Sigmoid colon (tissue), 7 donors: ENCODE data around the gene TPCN2. TPM values are rescaled to one million over a fixed set of nuclear protein-coding genes. Genes with fewer than 3 reads are reported as not detected.

Source experiments
- DNase-seq: peaks from one replicate; pipeline ENCODE4 v3.0.0-alpha.2; 2019
- H3K27ac ChIP-seq, 4 donors: fragments of 200-600 bp; sonication (generic); one replicate each; pipeline ENCODE4 v1.5.1; 2016 to 2019; ENCODE audit warnings: mild to moderate bottlenecking in 1 of 4
- H3K27me3 ChIP-seq, 3 donors: fragments of 200-600 bp; sonication (generic); one replicate each; pipeline ENCODE4 v1.5.1; 2019; ENCODE audit warnings: mild to moderate bottlenecking in 1 of 3
- H3K36me3 ChIP-seq, 4 donors: fragments of 200-600 bp; sonication (generic); one replicate each; pipeline ENCODE4 v1.5.1; 2016 to 2019
- H3K4me1 ChIP-seq, 4 donors: fragments of 200-600 bp; sonication (generic); one replicate each; pipeline ENCODE4 v1.5.1; 2017 to 2019
- H3K4me3 ChIP-seq, 4 donors: fragments of 200-600 bp; sonication (generic); one replicate each; pipeline ENCODE4 v1.5.1; 2017 to 2019; ENCODE audit warnings: mild to moderate bottlenecking in 2 of 4, moderate library complexity in 1 of 4
- H3K9me3 ChIP-seq, 4 donors: fragments of 200-600 bp in 3 of 4; sonication (generic) in 3 of 4; one replicate each; pipeline versions ENCODE4 v1.5.1 to v1.6.1; 2013 to 2019
- EP300 ChIP-seq, 4 donors: sonication (generic); formaldehyde crosslinking; IDR thresholded peaks; one replicate each; pipeline ENCODE4 v1.6.1; 2017; ENCODE audit warnings: antibody characterized with exemption in 4 of 4
- POLR2A ChIP-seq, 2 donors: fragments of 450-650 bp; IDR thresholded peaks; one replicate each; pipeline ENCODE4 v1.6.1; 2016; ENCODE audit warnings: antibody characterized with exemption in 2 of 2, mild to moderate bottlenecking in 2 of 2, moderate library complexity in 2 of 2
- POLR2AphosphoS5 ChIP-seq, 4 donors: sonication (generic); formaldehyde crosslinking; IDR thresholded peaks; one replicate each; pipeline ENCODE4 v1.6.1; 2017; ENCODE audit warnings: antibody characterized with exemption in 4 of 4
- WGBS, 2 donors: extraction: QIAGEN DNeasy Blood & Tissue Kit; methylation state at CpG; one replicate each; pipeline ENCODE4 v1.1.7; 2013; 5-methylcytosine and 5-hydroxymethylcytosine counted together
- intact Hi-C: fragments of 100-400 bp; cut with DNase I; formaldehyde crosslinking; loops from one replicate; pipeline ENCODE4 v1.15.1; 2023
- polyA plus RNA-seq, 3 donors: library from polyadenylated mRNA; stranded (reverse); fragments of 200-250 nt; gene quantifications; one replicate each; pipeline ENCODE4 v1.2.3, GENCODE V29; 2013
- total RNA-seq, 4 donors: library from RNA; depleted of rRNA; stranded (reverse); fragments of >200 nt; gene quantifications; one replicate each; pipeline ENCODE4 v1.1.0, GENCODE V29; 2016
- TF ChIP-seq, protein P1 (sequence below), 4 experiments: fragments of 450-650 bp in 3 of 4; fragments of 200-600 bp in 1 of 4; IDR thresholded peaks; one replicate each; pipeline ENCODE4 v1.5.1; 2016 to 2019; ENCODE audit warnings: antibody characterized with exemption in 4 of 4, mild to moderate bottlenecking in 3 of 4, moderate library complexity in 2 of 4
- donor health status: healthy with polysubstance abuse.
- donor health status: Bipolar disorder and iron deficiency.
- donor health status: healthy.

TPCN2 gene
- total and polyA plus RNA-seq, 7 donors = 1.6 to 43.5 (median 17.5) TPM

DNA sequence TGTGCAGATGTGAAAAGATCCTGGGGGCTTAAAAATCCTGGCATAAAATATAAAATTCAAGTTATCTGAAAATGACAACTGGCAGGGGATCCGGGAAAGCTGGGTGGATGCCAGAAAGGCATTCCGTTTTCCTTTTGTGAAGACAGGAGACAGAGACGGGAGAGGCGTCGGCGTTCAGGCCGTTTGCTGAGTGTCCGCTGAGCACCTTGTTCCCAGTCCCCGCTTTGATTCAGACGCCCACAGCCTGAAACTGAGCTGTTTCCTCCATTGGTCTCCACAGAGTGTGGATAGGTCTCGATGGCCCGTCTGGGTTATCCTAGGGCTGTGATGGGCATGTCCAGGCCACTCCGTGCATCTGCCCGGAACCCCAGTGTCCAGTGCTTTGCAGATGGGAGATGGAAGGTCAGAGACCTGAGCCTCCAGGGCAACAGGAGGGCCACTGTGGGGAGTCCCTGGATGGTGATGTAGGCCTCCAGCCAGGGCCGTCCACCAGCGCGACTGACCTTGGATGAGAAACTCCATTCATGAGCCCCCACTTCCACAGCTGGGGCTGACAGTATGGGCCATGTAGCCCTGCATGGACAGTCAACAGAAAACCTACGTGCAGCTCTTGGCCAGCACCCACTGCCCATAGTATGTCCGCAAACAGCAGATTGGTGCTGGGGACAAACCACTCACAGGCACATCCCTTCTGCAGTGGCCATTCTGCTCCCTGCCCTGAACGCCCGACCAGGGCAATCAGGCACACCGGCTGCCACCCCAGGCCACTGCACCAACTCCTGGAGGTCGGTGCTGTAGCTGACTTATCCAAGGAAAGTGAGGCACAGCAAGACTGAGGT, 47.3 kb upstream of the TPCN2 start:
- H3K4me3 ChIP-seq = no peak overlapping the region
- peak overlapping the region; percentile 91 to 100 (median 98) for H3K27ac ChIP-seq
- H3K27me3 ChIP-seq = no peaks in the 10 kb centered on the region
- peaks cover 0 to 90% (median 88%) of the 10 kb centered on the region in 4 donors for H3K4me1 ChIP-seq
- DNase-seq = peak; percentile 83
- intact Hi-C loops = loop anchor here (5.0 kb wide), 1 partner anchor 54 kb away; no protein-coding TSS in a partner anchor
- H3K9me3 ChIP-seq = no peaks in the 10 kb centered on the region
- TF ChIP-seq, protein P1, sequence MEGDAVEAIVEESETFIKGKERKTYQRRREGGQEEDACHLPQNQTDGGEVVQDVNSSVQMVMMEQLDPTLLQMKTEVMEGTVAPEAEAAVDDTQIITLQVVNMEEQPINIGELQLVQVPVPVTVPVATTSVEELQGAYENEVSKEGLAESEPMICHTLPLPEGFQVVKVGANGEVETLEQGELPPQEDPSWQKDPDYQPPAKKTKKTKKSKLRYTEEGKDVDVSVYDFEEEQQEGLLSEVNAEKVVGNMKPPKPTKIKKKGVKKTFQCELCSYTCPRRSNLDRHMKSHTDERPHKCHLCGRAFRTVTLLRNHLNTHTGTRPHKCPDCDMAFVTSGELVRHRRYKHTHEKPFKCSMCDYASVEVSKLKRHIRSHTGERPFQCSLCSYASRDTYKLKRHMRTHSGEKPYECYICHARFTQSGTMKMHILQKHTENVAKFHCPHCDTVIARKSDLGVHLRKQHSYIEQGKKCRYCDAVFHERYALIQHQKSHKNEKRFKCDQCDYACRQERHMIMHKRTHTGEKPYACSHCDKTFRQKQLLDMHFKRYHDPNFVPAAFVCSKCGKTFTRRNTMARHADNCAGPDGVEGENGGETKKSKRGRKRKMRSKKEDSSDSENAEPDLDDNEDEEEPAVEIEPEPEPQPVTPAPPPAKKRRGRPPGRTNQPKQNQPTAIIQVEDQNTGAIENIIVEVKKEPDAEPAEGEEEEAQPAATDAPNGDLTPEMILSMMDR (IDR thresholded peaks at IDR 0.05) = no peak
- TF ChIP-seq POLR2AphosphoS5 (IDR thresholded peaks at IDR 0.05) = peak in 2 of 4 donors; percentile 19 to 53
- TF ChIP-seq EP300 (IDR thresholded peaks at IDR 0.05) = no peak
- TF ChIP-seq POLR2A (IDR thresholded peaks at IDR 0.05) = no peak
- H3K36me3 ChIP-seq = peaks cover 19 to 33% (median 26%) of the 10 kb centered on the region in 4 donors
- WGBS, 2 donors = 82 to 83% methylated on average over 23 of the region's 23 CpGs

DNA sequence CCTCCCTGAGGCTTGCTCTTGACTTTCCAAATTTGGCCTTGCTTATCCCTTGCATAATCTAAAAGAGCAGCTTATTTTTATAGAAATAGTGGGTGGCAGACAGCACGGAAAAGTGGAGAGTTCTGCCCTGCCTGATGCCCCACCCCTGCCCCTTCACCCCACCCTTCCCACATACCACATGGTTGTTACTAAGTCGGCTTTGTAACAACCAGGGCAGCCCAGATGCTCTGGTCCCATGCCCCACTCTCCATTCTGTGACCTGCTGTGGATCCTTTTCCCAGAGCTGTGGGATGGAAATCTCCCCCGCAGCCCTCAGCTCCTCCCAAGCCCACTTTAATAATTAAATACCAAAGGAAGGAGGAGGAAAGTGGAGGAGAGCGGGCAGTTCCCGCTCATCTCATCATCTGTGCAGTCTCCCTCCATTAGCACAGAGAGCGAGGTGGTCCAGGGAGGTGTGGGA, 46.6 kb upstream of the TPCN2 start:
- Histone ChIP-seq H3K36me3 (peaks cover 21 to 39% (median 28%) of the 10 kb centered on the region in 4 donors), H3K4me3 (no peak overlapping the region), H3K9me3 (no peaks in the 10 kb centered on the region), H3K4me1 (peaks cover 0 to 97% (median 94%) of the 10 kb centered on the region in 4 donors), H3K27ac (peak overlapping the region; percentile 91 to 100 (median 98)), H3K27me3 (no peaks in the 10 kb centered on the region)
- DNase-seq = peak; percentile 80
- TF ChIP-seq, protein P1 (IDR thresholded peaks at IDR 0.05) = no peak
- TF ChIP-seq POLR2AphosphoS5 (IDR thresholded peaks at IDR 0.05) (no peak), EP300 (IDR thresholded peaks at IDR 0.05) (no peak), POLR2A (IDR thresholded peaks at IDR 0.05) (no peak)
- WGBS, 2 donors = 67 to 78% methylated on average over 6 of the region's 6 CpGs
- intact Hi-C loops = loop anchor here (5.0 kb wide), 1 partner anchor 55 kb away; no protein-coding TSS in a partner anchor

DNA sequence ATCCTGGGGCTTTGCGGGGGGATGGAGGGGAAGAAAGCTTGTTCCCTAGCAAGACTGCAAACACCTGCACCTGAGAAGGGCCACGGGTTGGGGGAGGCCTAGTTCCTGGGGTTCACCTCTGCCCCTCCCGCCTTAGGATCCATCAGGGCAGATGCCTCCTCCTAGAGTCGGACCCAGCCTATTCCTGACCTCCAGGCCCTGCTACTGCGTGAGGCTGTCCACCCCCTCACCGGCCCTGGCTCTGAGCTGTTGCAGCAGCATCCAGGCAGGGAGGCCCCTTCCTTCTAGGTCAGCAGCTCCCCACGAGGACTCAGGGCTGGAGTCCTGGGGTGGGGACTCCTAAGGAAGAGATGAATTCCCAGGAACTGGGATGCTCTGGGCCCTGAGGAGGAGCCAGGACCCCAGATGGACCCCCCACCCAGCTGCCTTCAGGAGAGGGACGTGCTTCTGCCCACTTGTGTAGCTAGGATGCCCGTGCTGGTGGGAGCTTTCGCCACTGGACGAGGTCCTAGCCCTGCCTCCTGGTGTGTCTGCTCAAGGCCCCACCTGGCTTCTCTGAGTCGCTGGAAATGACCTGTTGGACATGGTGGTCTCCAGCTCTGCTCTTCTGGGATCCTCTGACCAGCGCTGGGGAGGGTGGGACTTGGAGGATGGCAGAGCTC, 46.0 kb upstream of the TPCN2 start:
- peak overlapping the region; percentile 91 to 100 (median 98) for H3K27ac ChIP-seq
- H3K4me1 ChIP-seq = peaks cover 0 to 99% (median 97%) of the 10 kb centered on the region in 4 donors
- no peaks in the 10 kb centered on the region for H3K9me3 ChIP-seq
- no peaks in the 10 kb centered on the region for H3K27me3 ChIP-seq
- no peak overlapping the region for H3K4me3 ChIP-seq
- 74 to 80% methylated on average over 13 of the region's 13 CpGs for WGBS, 2 donors
- intact Hi-C loops = loop anchor here (5.0 kb wide), 1 partner anchor 55 kb away; no protein-coding TSS in a partner anchor
- H3K36me3 ChIP-seq = peaks cover 24 to 44% (median 30%) of the 10 kb centered on the region in 4 donors
- TF ChIP-seq EP300 (IDR thresholded peaks at IDR 0.05) = no peak
- peak in 1 of 4 donors; percentile 55 for TF ChIP-seq POLR2AphosphoS5 (IDR thresholded peaks at IDR 0.05)
- DNase-seq = peak; percentile 71

DNA sequence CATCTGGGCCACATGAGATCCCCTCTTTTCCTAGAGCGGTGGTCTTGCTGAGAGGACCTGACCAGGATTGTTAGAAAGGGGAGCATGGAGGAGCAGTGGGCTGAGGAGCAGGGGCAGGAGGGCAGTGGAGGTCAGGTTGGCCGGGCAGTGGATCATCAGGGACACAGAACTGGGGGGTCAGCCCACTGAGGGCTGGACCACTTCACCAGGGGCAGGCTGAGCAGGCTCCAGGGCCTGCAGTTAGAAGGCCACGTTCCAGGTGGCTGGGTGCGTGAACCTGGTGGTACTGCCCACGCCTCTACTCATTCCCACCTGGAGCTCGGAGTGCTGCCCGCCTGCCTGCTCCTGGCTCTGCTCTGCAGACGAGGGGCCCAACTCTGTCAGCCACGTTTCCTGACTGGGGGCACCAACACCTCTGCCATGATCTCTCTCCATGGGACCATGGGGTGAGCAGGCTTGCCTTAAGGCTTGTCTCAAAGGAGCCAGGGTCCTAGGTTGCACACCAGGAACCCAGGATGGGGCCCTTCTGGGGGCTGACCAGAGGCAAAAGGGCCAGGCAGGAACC, 45.3 kb upstream of the TPCN2 start:
- Histone ChIP-seq H3K27ac (peak overlapping the region; percentile 91 to 100 (median 98)), H3K27me3 (no peaks in the 10 kb centered on the region), H3K4me3 (no peak overlapping the region), H3K4me1 (peaks cover 0 to 99% (median 97%) of the 10 kb centered on the region in 4 donors), H3K9me3 (no peaks in the 10 kb centered on the region), H3K36me3 (peaks cover 24 to 46% (median 30%) of the 10 kb centered on the region in 4 donors)
- whole genome bisulfite sequencing, 2 donors = 83 to 88% methylated on average over 9 of the region's 9 CpGs
- peak; percentile 65 for DNase-seq
- no peak for TF ChIP-seq EP300 (IDR thresholded peaks at IDR 0.05)
- peak in 1 of 4 donors; percentile 47 for TF ChIP-seq POLR2AphosphoS5 (IDR thresholded peaks at IDR 0.05)
- intact Hi-C loops = loop anchor here (5.0 kb wide), 1 partner anchor 56 kb away; no protein-coding TSS in a partner anchor

DNA sequence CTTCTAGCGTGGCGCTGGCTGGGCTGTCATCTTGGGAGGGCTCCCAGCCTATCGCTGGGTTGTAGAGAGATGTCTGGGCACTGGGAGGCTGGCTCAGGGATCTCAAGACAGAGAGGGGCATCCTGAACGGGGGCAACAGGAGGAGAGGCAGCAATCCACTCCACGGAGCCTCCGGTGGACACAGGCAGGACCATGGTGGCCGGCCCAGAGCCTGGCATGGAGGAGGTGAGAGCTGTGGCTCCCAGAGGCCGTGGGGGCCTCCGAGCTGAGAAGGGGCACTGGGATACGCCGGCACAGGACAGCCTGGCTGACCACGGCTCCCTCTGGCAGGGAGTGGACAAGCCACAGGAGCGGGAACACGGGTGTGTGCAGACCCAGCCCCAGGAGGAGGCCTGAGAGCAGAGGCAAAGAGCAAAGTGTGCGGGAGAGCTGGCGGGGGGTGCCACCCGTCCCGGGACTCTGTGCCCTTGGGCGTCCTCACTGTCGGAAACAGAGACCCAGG, 44.8 kb upstream of the TPCN2 start:
- Histone ChIP-seq H3K9me3 (no peaks in the 10 kb centered on the region), H3K27me3 (no peaks in the 10 kb centered on the region), H3K36me3 (peaks cover 24 to 46% (median 30%) of the 10 kb centered on the region in 4 donors), H3K4me1 (peaks cover 0 to 99% (median 97%) of the 10 kb centered on the region in 4 donors), H3K27ac (peak overlapping the region; percentile 91 to 100 (median 98)), H3K4me3 (no peak overlapping the region)
- 85 to 91% methylated on average over 20 of the region's 20 CpGs for WGBS, 2 donors
- TF ChIP-seq, protein P1 (IDR thresholded peaks at IDR 0.05) = no peak
- TF ChIP-seq POLR2A (IDR thresholded peaks at IDR 0.05) (no peak), POLR2AphosphoS5 (IDR thresholded peaks at IDR 0.05) (no peak), EP300 (IDR thresholded peaks at IDR 0.05) (no peak)
- intact Hi-C loops = loop anchor here (5.0 kb wide), 1 partner anchor 57 kb away; no protein-coding TSS in a partner anchor
- peak; percentile 72 for DNase-seq
